Tibial nerve (tissue), 3 donors: ENCODE results near the gene SMPD4.
"Not testable (repeated sequence)": the region's sequence is repeated elsewhere in the genome, so short reads cannot be mapped to it uniquely, and the experiment has no call there.

Experiments used
- POLR2A ChIP-seq, 2 donors: fragments of 450-650 bp; IDR thresholded peaks; one replicate each; pipeline ENCODE4 v1.6.1; 2017; ENCODE audit warnings: antibody characterized with exemption in 2 of 2, mild to moderate bottlenecking in 2 of 2, moderate library complexity in 2 of 2
- TF ChIP-seq, protein P1 (sequence below), 5 experiments: fragments of 200-600 bp in 3 of 5; fragments of 450-650 bp in 2 of 5; sonication (generic) in 3 of 5; IDR thresholded peaks; one replicate each; pipeline ENCODE4 v1.5.1; 2016 to 2019; ENCODE audit warnings: antibody characterized with exemption in 5 of 5, mild to moderate bottlenecking in 3 of 5, moderate library complexity in 2 of 5

DNA sequence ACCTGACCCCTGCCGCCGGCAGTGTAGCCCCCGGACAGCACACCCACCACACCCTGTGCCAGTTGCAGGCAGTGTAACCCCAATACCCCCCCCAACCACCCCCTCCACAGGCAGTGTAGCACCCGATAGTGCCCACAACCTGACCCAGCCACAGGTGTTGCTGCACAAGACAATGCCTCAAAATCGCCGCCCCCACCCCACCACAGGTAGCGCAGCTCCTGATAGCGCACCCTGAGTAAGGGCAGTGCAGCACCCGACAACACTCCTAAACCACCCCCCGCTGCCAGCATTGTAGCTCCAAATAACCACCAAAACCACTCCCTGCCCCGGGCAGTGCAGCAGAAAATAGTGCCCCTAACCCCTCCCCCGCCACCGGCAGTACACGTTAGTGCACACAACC lies 52.9 kb downstream of the SMPD4 start:
- TF ChIP-seq, protein P1, sequence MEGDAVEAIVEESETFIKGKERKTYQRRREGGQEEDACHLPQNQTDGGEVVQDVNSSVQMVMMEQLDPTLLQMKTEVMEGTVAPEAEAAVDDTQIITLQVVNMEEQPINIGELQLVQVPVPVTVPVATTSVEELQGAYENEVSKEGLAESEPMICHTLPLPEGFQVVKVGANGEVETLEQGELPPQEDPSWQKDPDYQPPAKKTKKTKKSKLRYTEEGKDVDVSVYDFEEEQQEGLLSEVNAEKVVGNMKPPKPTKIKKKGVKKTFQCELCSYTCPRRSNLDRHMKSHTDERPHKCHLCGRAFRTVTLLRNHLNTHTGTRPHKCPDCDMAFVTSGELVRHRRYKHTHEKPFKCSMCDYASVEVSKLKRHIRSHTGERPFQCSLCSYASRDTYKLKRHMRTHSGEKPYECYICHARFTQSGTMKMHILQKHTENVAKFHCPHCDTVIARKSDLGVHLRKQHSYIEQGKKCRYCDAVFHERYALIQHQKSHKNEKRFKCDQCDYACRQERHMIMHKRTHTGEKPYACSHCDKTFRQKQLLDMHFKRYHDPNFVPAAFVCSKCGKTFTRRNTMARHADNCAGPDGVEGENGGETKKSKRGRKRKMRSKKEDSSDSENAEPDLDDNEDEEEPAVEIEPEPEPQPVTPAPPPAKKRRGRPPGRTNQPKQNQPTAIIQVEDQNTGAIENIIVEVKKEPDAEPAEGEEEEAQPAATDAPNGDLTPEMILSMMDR (IDR thresholded peaks at IDR 0.05), result not testable (repeated sequence)
- not testable (repeated sequence) for TF ChIP-seq POLR2A (IDR thresholded peaks at IDR 0.05)
